Measurements from ENCODE around the gene APP. TPM values are rescaled to one million over a fixed set of nuclear protein-coding genes. Genes with fewer than 3 reads are reported as not detected.

APP gene
- total RNA-seq, 1 experiment from 2014 or later, result 560 TPM

DNA sequence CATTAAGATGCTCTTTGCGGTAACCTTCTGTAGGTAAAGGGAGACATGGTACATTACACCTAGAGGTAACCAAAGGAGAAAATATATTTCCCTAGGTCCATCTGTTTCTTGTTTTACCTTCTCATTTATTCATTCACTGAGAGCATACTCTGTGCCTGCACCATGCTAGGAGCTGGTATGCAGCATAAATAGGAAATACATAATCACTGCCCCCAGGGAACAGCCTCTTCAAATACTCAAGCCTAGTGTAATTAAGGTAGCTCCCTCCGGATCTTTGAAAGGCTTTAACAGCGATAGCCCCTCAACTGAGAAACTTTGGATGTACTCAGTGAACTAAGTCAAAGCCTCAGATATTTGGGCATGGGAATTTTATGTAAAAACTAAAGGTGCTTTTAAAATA lies 312.2 kb downstream of the APP start (continued):
- TF ChIP-seq, protein P1, sequence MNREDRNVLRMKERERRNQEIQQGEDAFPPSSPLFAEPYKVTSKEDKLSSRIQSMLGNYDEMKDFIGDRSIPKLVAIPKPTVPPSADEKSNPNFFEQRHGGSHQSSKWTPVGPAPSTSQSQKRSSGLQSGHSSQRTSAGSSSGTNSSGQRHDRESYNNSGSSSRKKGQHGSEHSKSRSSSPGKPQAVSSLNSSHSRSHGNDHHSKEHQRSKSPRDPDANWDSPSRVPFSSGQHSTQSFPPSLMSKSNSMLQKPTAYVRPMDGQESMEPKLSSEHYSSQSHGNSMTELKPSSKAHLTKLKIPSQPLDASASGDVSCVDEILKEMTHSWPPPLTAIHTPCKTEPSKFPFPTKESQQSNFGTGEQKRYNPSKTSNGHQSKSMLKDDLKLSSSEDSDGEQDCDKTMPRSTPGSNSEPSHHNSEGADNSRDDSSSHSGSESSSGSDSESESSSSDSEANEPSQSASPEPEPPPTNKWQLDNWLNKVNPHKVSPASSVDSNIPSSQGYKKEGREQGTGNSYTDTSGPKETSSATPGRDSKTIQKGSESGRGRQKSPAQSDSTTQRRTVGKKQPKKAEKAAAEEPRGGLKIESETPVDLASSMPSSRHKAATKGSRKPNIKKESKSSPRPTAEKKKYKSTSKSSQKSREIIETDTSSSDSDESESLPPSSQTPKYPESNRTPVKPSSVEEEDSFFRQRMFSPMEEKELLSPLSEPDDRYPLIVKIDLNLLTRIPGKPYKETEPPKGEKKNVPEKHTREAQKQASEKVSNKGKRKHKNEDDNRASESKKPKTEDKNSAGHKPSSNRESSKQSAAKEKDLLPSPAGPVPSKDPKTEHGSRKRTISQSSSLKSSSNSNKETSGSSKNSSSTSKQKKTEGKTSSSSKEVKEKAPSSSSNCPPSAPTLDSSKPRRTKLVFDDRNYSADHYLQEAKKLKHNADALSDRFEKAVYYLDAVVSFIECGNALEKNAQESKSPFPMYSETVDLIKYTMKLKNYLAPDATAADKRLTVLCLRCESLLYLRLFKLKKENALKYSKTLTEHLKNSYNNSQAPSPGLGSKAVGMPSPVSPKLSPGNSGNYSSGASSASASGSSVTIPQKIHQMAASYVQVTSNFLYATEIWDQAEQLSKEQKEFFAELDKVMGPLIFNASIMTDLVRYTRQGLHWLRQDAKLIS (CRISPR knock-in tag; IDR thresholded peaks at IDR 0.05; ENCODE audit: borderline replicate concordance), result no peak
- TF ChIP-seq ZNF396 (CRISPR knock-in tag; IDR thresholded peaks at IDR 0.05; ENCODE audit: borderline replicate concordance) (no peak), JAZF1 (CRISPR knock-in tag; IDR thresholded peaks at IDR 0.05) (no peak), TEAD4 (CRISPR knock-in tag; IDR thresholded peaks at IDR 0.05) (no peak)
- TF ChIP-seq, protein P2, sequence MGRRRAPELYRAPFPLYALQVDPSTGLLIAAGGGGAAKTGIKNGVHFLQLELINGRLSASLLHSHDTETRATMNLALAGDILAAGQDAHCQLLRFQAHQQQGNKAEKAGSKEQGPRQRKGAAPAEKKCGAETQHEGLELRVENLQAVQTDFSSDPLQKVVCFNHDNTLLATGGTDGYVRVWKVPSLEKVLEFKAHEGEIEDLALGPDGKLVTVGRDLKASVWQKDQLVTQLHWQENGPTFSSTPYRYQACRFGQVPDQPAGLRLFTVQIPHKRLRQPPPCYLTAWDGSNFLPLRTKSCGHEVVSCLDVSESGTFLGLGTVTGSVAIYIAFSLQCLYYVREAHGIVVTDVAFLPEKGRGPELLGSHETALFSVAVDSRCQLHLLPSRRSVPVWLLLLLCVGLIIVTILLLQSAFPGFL (CRISPR knock-in tag; IDR thresholded peaks at IDR 0.05; ENCODE audit: borderline replicate concordance), result no peak
- TF ChIP-seq, protein P3, sequence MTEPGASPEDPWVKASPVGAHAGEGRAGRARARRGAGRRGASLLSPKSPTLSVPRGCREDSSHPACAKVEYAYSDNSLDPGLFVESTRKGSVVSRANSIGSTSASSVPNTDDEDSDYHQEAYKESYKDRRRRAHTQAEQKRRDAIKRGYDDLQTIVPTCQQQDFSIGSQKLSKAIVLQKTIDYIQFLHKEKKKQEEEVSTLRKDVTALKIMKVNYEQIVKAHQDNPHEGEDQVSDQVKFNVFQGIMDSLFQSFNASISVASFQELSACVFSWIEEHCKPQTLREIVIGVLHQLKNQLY (CRISPR knock-in tag; IDR thresholded peaks at IDR 0.05), result no peak
- TF ChIP-seq, protein P4, sequence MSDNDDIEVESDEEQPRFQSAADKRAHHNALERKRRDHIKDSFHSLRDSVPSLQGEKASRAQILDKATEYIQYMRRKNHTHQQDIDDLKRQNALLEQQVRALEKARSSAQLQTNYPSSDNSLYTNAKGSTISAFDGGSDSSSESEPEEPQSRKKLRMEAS (CRISPR knock-in tag; IDR thresholded peaks at IDR 0.05), result no peak

DNA sequence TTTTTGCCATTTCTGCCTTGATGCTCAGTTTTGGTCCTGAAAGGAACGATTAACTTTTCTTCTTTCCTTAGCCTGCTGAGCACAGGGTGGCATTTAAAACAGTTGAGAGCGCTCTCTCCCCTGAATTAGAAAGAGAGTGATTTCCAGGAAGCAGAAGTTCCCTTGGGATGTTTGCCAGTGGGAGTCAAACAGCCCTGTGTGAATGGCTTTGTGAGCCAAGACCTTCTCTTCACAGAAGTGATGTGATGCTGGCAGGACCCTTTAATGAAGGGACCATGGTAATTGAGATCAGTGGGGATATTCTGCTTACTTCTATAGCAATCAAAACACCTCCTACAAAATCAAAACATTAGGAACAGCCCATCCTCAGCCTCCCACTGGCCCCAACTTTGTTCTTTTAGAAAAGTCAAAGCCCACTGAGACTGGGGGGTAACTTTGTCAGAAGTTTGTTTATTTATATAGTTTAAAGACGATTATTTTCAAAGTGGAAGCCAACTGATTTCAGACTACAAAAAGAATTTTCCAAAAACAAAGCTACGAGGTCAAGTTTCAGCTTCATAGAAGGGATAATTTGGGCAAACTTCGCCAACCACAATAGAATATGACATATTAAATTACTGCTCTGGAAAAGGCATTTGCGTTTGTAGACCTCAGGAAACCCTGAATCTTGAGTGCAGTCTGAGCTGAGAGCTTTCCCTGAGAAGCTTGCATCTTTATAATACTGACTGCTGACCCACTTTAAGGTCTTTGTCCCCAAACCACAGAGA lies 313.1 kb downstream of the APP start:
- H3K27me3 Mint-ChIP-seq (ENCODE audit: low read depth), result no peaks in the 10 kb centered on the region
- TF ChIP-seq GTF2I (CRISPR knock-in tag; conservative IDR thresholded peaks at IDR 0.05), result no peak
- TF ChIP-seq, protein P5, sequence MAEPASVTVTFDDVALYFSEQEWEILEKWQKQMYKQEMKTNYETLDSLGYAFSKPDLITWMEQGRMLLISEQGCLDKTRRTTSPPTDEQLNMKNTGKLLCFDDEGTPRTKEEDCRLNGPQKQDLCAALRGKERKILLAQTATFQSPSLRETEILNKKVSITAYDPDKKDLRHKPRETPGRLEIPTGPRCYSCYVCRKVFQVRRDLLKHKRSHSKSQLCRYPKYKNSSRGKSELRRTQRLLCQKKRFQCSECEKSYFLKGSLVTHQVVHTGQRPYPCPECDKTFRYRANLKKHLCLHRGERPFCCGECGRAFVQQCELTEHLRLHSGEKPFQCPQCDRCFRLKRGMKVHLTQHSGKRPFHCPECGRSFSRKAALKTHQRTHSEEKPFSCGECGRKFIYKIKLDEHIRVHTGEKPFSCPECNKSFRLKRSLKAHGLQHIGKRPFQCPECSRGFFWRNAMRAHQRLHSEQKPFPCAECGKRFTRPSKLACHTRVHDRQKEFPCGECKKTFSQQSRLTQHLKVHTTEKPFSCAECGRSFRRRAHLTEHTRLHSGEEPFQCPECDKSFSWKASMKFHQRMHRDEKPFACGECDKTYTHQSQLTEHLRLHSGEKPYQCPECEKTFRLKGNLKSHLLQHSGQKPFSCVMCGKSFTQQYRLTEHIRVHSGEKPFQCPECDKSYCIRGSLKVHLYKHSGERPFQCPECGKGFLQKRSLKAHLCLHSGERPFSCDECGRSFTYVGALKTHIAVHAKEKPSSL (CRISPR knock-in tag; conservative IDR thresholded peaks at IDR 0.05), result no peak
- no peaks in the 10 kb centered on the region for H3K36me3 Mint-ChIP-seq
- ChIA-PET CTCF (interaction anchor here (1.7 kb wide), 1 partner anchor 56 kb away, joined by 4 read pairs; no protein-coding TSS in a partner anchor), POLR2A (no interaction called here)
- no peak overlapping the region for H3K27ac Mint-ChIP-seq
- H3K4me1 Mint-ChIP-seq, result 0 out of 2 replicates have a peak, but pooled peaks cover 8% of the 10 kb centered on the region
- no peaks in the 10 kb centered on the region for H3K9me3 Mint-ChIP-seq
- no peak for DNase-seq (ENCODE audit: low spot score)
- no peak for ATAC-seq
- H3K4me3 Mint-ChIP-seq, result no peak overlapping the region

DNA sequence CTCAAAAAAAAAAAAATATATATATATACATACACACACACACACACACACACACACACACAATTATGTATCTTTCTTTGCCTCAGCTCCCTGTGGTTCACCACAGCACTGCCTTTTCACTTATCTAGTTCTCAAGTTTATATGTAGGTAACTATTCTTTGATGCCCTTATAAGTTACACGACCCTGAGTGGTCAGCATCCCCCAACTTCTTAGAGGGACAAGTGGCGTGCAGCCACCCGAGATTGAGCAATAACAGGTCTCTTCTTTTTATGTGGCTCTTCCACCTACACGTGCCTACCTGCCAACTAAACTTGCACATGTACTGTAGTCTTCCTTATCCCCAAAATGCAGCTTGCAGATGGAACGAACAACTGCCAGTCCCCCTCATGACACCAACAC lies 315.0 kb downstream of the APP start:
- ChIA-PET CTCF (no interaction called here), POLR2A (no interaction called here)
- DNase-seq (ENCODE audit: low spot score) (no peak), ATAC-seq (no peak)
- H3K9me3 Mint-ChIP-seq, result no peaks in the 10 kb centered on the region
- no peak overlapping the region for H3K4me3 Mint-ChIP-seq
- H3K27ac Mint-ChIP-seq, result no peak overlapping the region
- TF ChIP-seq, protein P6, sequence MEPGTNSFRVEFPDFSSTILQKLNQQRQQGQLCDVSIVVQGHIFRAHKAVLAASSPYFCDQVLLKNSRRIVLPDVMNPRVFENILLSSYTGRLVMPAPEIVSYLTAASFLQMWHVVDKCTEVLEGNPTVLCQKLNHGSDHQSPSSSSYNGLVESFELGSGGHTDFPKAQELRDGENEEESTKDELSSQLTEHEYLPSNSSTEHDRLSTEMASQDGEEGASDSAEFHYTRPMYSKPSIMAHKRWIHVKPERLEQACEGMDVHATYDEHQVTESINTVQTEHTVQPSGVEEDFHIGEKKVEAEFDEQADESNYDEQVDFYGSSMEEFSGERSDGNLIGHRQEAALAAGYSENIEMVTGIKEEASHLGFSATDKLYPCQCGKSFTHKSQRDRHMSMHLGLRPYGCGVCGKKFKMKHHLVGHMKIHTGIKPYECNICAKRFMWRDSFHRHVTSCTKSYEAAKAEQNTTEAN (CRISPR knock-in tag; IDR thresholded peaks at IDR 0.05), result no peak
- TF ChIP-seq, protein P2 (CRISPR knock-in tag; IDR thresholded peaks at IDR 0.05; ENCODE audit: borderline replicate concordance), result no peak
- TF ChIP-seq ZNF671 (CRISPR knock-in tag; IDR thresholded peaks at IDR 0.05) (no peak), SOX15 (CRISPR knock-in tag; IDR thresholded peaks at IDR 0.05) (no peak), NR1H2 (CRISPR knock-in tag; IDR thresholded peaks at IDR 0.05) (no peak), FOXP1 (CRISPR knock-in tag; IDR thresholded peaks at IDR 0.05; ENCODE audit: borderline replicate concordance) (no peak)
- TF ChIP-seq, protein P7, sequence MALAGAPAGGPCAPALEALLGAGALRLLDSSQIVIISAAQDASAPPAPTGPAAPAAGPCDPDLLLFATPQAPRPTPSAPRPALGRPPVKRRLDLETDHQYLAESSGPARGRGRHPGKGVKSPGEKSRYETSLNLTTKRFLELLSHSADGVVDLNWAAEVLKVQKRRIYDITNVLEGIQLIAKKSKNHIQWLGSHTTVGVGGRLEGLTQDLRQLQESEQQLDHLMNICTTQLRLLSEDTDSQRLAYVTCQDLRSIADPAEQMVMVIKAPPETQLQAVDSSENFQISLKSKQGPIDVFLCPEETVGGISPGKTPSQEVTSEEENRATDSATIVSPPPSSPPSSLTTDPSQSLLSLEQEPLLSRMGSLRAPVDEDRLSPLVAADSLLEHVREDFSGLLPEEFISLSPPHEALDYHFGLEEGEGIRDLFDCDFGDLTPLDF (CRISPR knock-in tag; IDR thresholded peaks at IDR 0.05), result no peak
- 0 out of 2 replicates have a peak, but pooled peaks cover 8% of the 10 kb centered on the region for H3K4me1 Mint-ChIP-seq
- H3K36me3 Mint-ChIP-seq, result no peaks in the 10 kb centered on the region
- H3K27me3 Mint-ChIP-seq (ENCODE audit: low read depth), result no peaks in the 10 kb centered on the region
